Adrenal gland (tissue), 12 donors: ENCODE results near the gene ARHGAP30. TPM values are rescaled to one million over a fixed set of nuclear protein-coding genes. Genes with fewer than 3 reads are reported as not detected.

Experiments
- DNase-seq, 7 donors: peaks; one replicate each; pipeline ENCODE4 v3.0.0-alpha.2; 2019 to 2020
- H3K27ac ChIP-seq, 5 donors: fragments of 200-600 bp; sonication (generic) in 4 of 5; 1 replicate in 3 of 5; 2 replicates in 2 of 5; pipeline versions ENCODE4 v1.5.1 to v1.8.0; 2016 to 2020; ENCODE audit warnings: mild to moderate bottlenecking in 1 of 5
- H3K27me3 ChIP-seq: fragments of 200-600 bp; 2 replicates; pipeline ENCODE4 v1.8.0; 2021
- H3K36me3 ChIP-seq, 2 donors: fragments of 200-600 bp; replicated peaks in 1 of 2; 1 replicate in 1 of 2; 2 replicates in 1 of 2; pipeline versions ENCODE4 v1.5.1 to v1.8.0; 2018 to 2022
- H3K4me1 ChIP-seq, 2 donors: fragments of 200-600 bp; replicated peaks in 1 of 2; 1 replicate in 1 of 2; 2 replicates in 1 of 2; pipeline versions ENCODE4 v1.5.1 to v1.8.0; 2018 to 2021
- H3K4me3 ChIP-seq, 4 donors: fragments of 200-600 bp; sonication (generic) in 3 of 4; one replicate each; pipeline ENCODE4 v1.5.1; 2016 to 2018
- H3K9me3 ChIP-seq, 3 donors: fragments of 200-600 bp; sonication (generic) in 1 of 3; replicated peaks in 1 of 3; 1 replicate in 2 of 3; 2 replicates in 1 of 3; pipeline versions ENCODE4 v1.5.1 to v1.8.0; 2016 to 2021
- CTCF ChIP-seq, 6 experiments: fragments of 450-650 bp in 4 of 6; fragments of 200-600 bp in 2 of 6; sonication (generic) in 1 of 6; IDR thresholded peaks; 1 replicate in 5 of 6; 2 replicates in 1 of 6; pipeline versions ENCODE4 v1.5.1 to v1.8.0; 2016 to 2021; ENCODE audit warnings: antibody characterized with exemption in 6 of 6, mild to moderate bottlenecking in 2 of 6, moderate library complexity in 1 of 6
- POLR2A ChIP-seq, 2 donors: fragments of 450-650 bp; IDR thresholded peaks; one replicate each; pipeline ENCODE4 v1.6.1; 2017; ENCODE audit warnings: antibody characterized with exemption in 2 of 2, mild to moderate bottlenecking in 2 of 2, moderate library complexity in 1 of 2
- WGBS, 4 donors: extraction: QIAGEN DNeasy Blood & Tissue Kit in 2 of 4; methylation state at CpG; one replicate each; pipeline versions ENCODE4 v1.1.5 to v1.1.7; 2013 to 2017; 5-methylcytosine and 5-hydroxymethylcytosine counted together
- intact Hi-C, 2 donors: fragments of 100-400 bp; cut with DNase I; formaldehyde crosslinking; loops; one replicate each; pipeline versions ENCODE4 v1.14.1 to v1.15.0; 2022 to 2023
- polyA plus RNA-seq, 3 donors: library from polyadenylated mRNA; stranded (reverse); fragments of 200-250 nt in 2 of 3; fragments of 350-450 nt in 1 of 3; fragmentation: Illumina TruSeq in 1 of 3; extraction: RNeasy Lipid Tissue Mini Kit (QIAGEN cat#74804) in 1 of 3; gene quantifications; one replicate each; pipeline ENCODE4 v1.2.3, GENCODE V29; 2013 to 2014
- total RNA-seq, 9 donors: library from RNA; depleted of rRNA in 4 of 9; stranded (reverse); fragments of >200 nt in 4 of 9; fragments of 120-200 nt in 1 of 9; fragmentation: NEBNext Ultra II Directional in 1 of 9; extraction: Animal tissue kit (Norgen Biotek cat#: 25700) in 1 of 9; gene quantifications; one replicate each; pipeline versions ENCODE4 v1.1.0 to v1.2.4, GENCODE V29; 2013 to 2023
- donor health status: healthy with polysubstance abuse.
- donor health status: Bipolar disorder and iron deficiency.
- donor health status: DM: yes; HTN: yes; CAD: no.
- donor health status: DM: no; HTN: no; CAD: no.
- donor health status: DM: no; HTN: no; CAD: no.
- donor health status: DM: yes; HTN: yes; CAD: no.

The ARHGAP30 gene
- total and polyA plus RNA-seq, 12 donors, result 0.89 to 17.5 (median 9.9) TPM

- Histone ChIP-seq H3K4me1 (no peaks in the 10 kb centered on the region), H3K27me3 (no peaks in the 10 kb centered on the region), H3K4me3 (no peak overlapping the region), H3K27ac (no peak overlapping the region), H3K9me3 (no peaks in the 10 kb centered on the region), H3K36me3 (no peaks in the 10 kb centered on the region)
- 76 to 81% (median 78%) methylated on average over 3 of the region's 3 CpGs for WGBS, 4 donors
- DNase-seq, result no peak
- TF ChIP-seq POLR2A (IDR thresholded peaks at IDR 0.05) (no peak), CTCF (IDR thresholded peaks at IDR 0.05) (no peak)
- intact Hi-C loops, result loop anchor here in 1 of 2 donors (5.0 kb wide), 1 partner anchor 83 kb away; no protein-coding TSS in a partner anchor
Measured at GRCh38 chr1:161090617-161091016, 20.9 kb upstream of the ARHGAP30 start.

GRCh38 chr1:161089938-161090337 lies 20.2 kb upstream of the ARHGAP30 start:
- Histone ChIP-seq H3K36me3 (no peaks in the 10 kb centered on the region), H3K4me1 (no peaks in the 10 kb centered on the region), H3K9me3 (no peaks in the 10 kb centered on the region), H3K4me3 (no peak overlapping the region), H3K27ac (no peak overlapping the region), H3K27me3 (no peaks in the 10 kb centered on the region)
- TF ChIP-seq CTCF (IDR thresholded peaks at IDR 0.05), result no peak
- no peak for TF ChIP-seq POLR2A (IDR thresholded peaks at IDR 0.05)
- no peak for DNase-seq
- 85 to 98% (median 94%) methylated on average over 4 to 5 of the region's 5 CpGs for WGBS, 4 donors
- intact Hi-C loops, result loop anchor here in 1 of 2 donors (5.0 kb wide), 1 partner anchor 83 kb away; no protein-coding TSS in a partner anchor

GRCh38 chr1:161089251-161089924 lies 19.7 kb upstream of the ARHGAP30 start, which contains the start of gene NECTIN4:
NECTIN4 (minus strand) TSS chr1:161089558; CDS start chr1:161089296, 262 bp downstream.
- Histone ChIP-seq H3K4me3 (no peak within 1 kb of the TSS), H3K27ac (no peak within 1 kb of the TSS), H3K4me1 (no peaks in the 10 kb centered on the region), H3K36me3 (no peaks in the 10 kb centered on the region), H3K27me3 (no peaks in the 10 kb centered on the region), H3K9me3 (no peaks in the 10 kb centered on the region)
- intact Hi-C loops, result no loop called here
- no peak for TF ChIP-seq POLR2A (IDR thresholded peaks at IDR 0.05)
- no peak for TF ChIP-seq CTCF (IDR thresholded peaks at IDR 0.05)
- DNase-seq, result no peak
- 65 to 88% (median 79%) methylated on average over 9 to 22 of the region's 22 CpGs for whole genome bisulfite sequencing, 4 donors

GRCh38 chr1:161088587-161089110 lies 19.0 kb upstream of the ARHGAP30 start:
- Histone ChIP-seq H3K4me1 (peaks cover 0 to 2% of the 10 kb centered on the region in 2 donors), H3K4me3 (no peak overlapping the region), H3K27ac (no peak overlapping the region), H3K27me3 (no peaks in the 10 kb centered on the region), H3K36me3 (no peaks in the 10 kb centered on the region), H3K9me3 (no peaks in the 10 kb centered on the region)
- no peak for DNase-seq
- TF ChIP-seq POLR2A (IDR thresholded peaks at IDR 0.05), result no peak
- TF ChIP-seq CTCF (IDR thresholded peaks at IDR 0.05), result no peak
- WGBS, 4 donors, result 70 to 88% (median 80%) methylated on average over 1 to 3 of the region's 3 CpGs
- intact Hi-C loops, result no loop called here
